Testis (tissue), 3 donors: Measurements from ENCODE around the gene GAPDH. TPM values are rescaled to one million over a fixed set of nuclear protein-coding genes. Genes with fewer than 3 reads are reported as not detected.

ENCODE experiments used
- DNase-seq: peaks from one replicate; pipeline ENCODE4 v3.0.0-alpha.2; 2019
- H3K27ac ChIP-seq, 2 donors: fragments of 200-600 bp; sonication (generic); one replicate each; pipeline ENCODE4 v1.5.1; 2019
- H3K27me3 ChIP-seq: fragments of 200-600 bp; sonication (generic); one replicate; pipeline ENCODE4 v1.5.1; 2019
- H3K36me3 ChIP-seq: fragments of 200-600 bp; sonication (generic); one replicate; pipeline ENCODE4 v1.5.1; 2017; ENCODE audit warnings: low read depth; ENCODE audit errors: missing control alignments
- H3K4me1 ChIP-seq: fragments of 200-600 bp; sonication (generic); one replicate; pipeline ENCODE4 v1.5.1; 2019
- H3K4me3 ChIP-seq, 2 donors: fragments of 200-600 bp; sonication (generic); one replicate each; pipeline ENCODE4 v1.5.1; 2017 to 2019
- H3K9me3 ChIP-seq: fragments of 200-600 bp; sonication (generic); one replicate; pipeline ENCODE4 v1.5.1; 2017
- CTCF ChIP-seq, 3 experiments: fragments of 450-650 bp in 2 of 3; fragments of 200-600 bp in 1 of 3; sonication (generic) in 1 of 3; IDR thresholded peaks; one replicate each; pipeline ENCODE4 v1.5.1; 2016 to 2019; ENCODE audit warnings: antibody characterized with exemption in 3 of 3, mild to moderate bottlenecking in 2 of 3, moderate library complexity in 1 of 3
- POLR2A ChIP-seq: fragments of 450-650 bp; IDR thresholded peaks from one replicate; pipeline ENCODE4 v1.6.1; 2017; ENCODE audit warnings: antibody characterized with exemption, mild to moderate bottlenecking, moderate library complexity
- WGBS, 2 donors: methylation state at CpG; one replicate each; pipeline ENCODE4 v1.1.5; 2018; 5-methylcytosine and 5-hydroxymethylcytosine counted together
- intact Hi-C: fragments of 100-400 bp; cut with DNase I; formaldehyde crosslinking; loops from one replicate; pipeline ENCODE4 v1.15.1; 2023; ENCODE audit warnings: low total_unique reads
- polyA plus RNA-seq: library from polyadenylated mRNA; stranded (reverse); fragments of 350-450 nt; fragmentation: Illumina TruSeq; extraction: RNeasy Lipid Tissue Mini Kit (QIAGEN cat#74804); gene quantifications from one replicate; pipeline ENCODE4 v1.2.3, GENCODE V29; 2014; ENCODE audit warnings: low read depth, low replicate concordance; ENCODE audit not compliant: insufficient read depth
- total RNA-seq, 2 donors: library from RNA; depleted of rRNA; stranded (reverse); fragments of >200 nt; gene quantifications; one replicate each; pipeline ENCODE4 v1.2.3, GENCODE V29; 2016

GAPDH gene
- total and polyA plus RNA-seq, 3 donors from 2014 or later: 1,591 to 1,928 (median 1,857) TPM

GRCh38 chr12:6569312-6569711 is 35.0 kb downstream of the GAPDH start:
- WGBS, 2 donors: 54 to 58% methylated on average over 12 of the region's 12 CpGs
- Histone ChIP-seq H3K36me3 (no peaks in the 10 kb centered on the region), H3K4me1 (peaks cover 8% of the 10 kb centered on the region), H3K27me3 (no peaks in the 10 kb centered on the region), H3K9me3 (no peaks in the 10 kb centered on the region), H3K4me3 (no peak overlapping the region), H3K27ac (no peak overlapping the region)
- peak; percentile 20 for DNase-seq
- intact Hi-C loops: no loop called here
- TF ChIP-seq CTCF (IDR thresholded peaks at IDR 0.05) (no peak), POLR2A (no peak)

- DNase-seq: no peak
- H3K27ac ChIP-seq: no peak overlapping the region
- H3K9me3 ChIP-seq: no peaks in the 10 kb centered on the region
- no peaks in the 10 kb centered on the region for H3K27me3 ChIP-seq
- intact Hi-C loops: no loop called here
- 43 to 67% methylated on average over 7 of the region's 7 CpGs for WGBS, 2 donors
- TF ChIP-seq CTCF (IDR thresholded peaks at IDR 0.05) (no peak), POLR2A (no peak)
- peaks cover 8% of the 10 kb centered on the region for H3K4me1 ChIP-seq
- H3K36me3 ChIP-seq: no peaks in the 10 kb centered on the region
- no peak overlapping the region for H3K4me3 ChIP-seq
Observed at GRCh38 chr12:6569786-6570185, 35.5 kb downstream of the GAPDH start.

- peak; percentile 57 for DNase-seq
- TF ChIP-seq CTCF (IDR thresholded peaks at IDR 0.05) (peak in 1 of 3 experiments; percentile 21), POLR2A (no peak)
Observed at GRCh38 chr12:6570264-6570887, 36.1 kb downstream of the GAPDH start.

GRCh38 chr12:6573001-6573400 is 38.7 kb downstream of the GAPDH start:
- TF ChIP-seq POLR2A: no peak
- no peak for TF ChIP-seq CTCF (IDR thresholded peaks at IDR 0.05)
- H3K4me3 ChIP-seq: no peak overlapping the region
- H3K9me3 ChIP-seq: no peaks in the 10 kb centered on the region
- H3K36me3 ChIP-seq: no peaks in the 10 kb centered on the region
- no peaks in the 10 kb centered on the region for H3K4me1 ChIP-seq
- H3K27ac ChIP-seq: no peak overlapping the region
- WGBS, 2 donors: 85 to 87% methylated on average over 8 of the region's 8 CpGs
- H3K27me3 ChIP-seq: no peaks in the 10 kb centered on the region
- DNase-seq: no peak
- intact Hi-C loops: no loop called here

More at GRCh38 chr12:6570264-6570887, 36.1 kb downstream of the GAPDH start:
- Histone ChIP-seq H3K4me3 (no peak overlapping the region), H3K27me3 (no peaks in the 10 kb centered on the region), H3K36me3 (no peaks in the 10 kb centered on the region), H3K4me1 (peaks cover 8% of the 10 kb centered on the region), H3K27ac (no peak overlapping the region), H3K9me3 (no peaks in the 10 kb centered on the region)
- intact Hi-C loops: no loop called here
- 55 to 66% methylated on average over 7 of the region's 7 CpGs for WGBS, 2 donors
